ENCODE data around the gene NDFIP1. TPM values are rescaled to one million over a fixed set of nuclear protein-coding genes. Genes with fewer than 3 reads are reported as not detected.

Gene NDFIP1
- polyA plus RNA-seq, 1 donor (not counting 4 experiments of a cell fraction or from before 2014, with no cell fraction given) = 38.2 TPM

DNA sequence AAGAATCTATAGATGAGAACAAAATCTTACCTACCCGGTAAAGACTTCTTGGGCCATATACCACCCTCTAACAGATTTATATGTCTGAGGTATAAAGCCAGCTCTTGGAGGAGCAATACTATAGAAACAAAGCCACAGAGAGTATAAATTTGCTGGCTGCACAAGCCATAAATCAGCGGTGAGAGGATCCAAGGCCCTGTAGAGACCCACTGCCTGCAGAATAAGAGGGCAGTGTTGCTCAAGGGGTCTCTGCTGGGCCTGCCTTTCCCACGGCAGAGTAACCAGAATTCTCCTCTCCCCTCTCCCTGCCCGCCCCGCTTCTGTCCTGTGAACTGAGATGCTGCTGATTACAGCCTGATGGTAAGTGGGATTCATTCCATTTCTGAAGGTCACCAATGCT, 89.2 kb downstream of the NDFIP1 start:
- Histone ChIP-seq H3K79me2 (ENCODE audit: control insufficient read depth, insufficient read depth, low read length) (no peaks in the 10 kb centered on the region), H3K4me3 (ENCODE audit: control insufficient read depth in 2 of 3, extremely low read depth in 1 of 3, insufficient read depth in 2 of 3, low read depth in 1 of 3, low read length in 3 of 3) (no peak overlapping the region), H3K27me3 (ENCODE audit: control insufficient read depth, extremely low read depth, insufficient read depth, low read length) (no peaks in the 10 kb centered on the region), H2AFZ (ENCODE audit: control insufficient read depth, low read length) (no peak overlapping the region), H3K9me1 (ENCODE audit: control insufficient read depth, extremely low read depth, insufficient read depth, low read length) (no peaks in the 10 kb centered on the region), H3K9ac (ENCODE audit: control insufficient read depth, extremely low read depth, insufficient read depth, low read length) (no peak overlapping the region), H3K36me3 (ENCODE audit: control insufficient read depth in 2 of 2, extremely low read depth in 1 of 2, insufficient read depth in 2 of 2, low read length in 2 of 2) (no peaks in the 10 kb centered on the region), H3K9me3 (ENCODE audit: control insufficient read depth, low read depth, low read length) (no peaks in the 10 kb centered on the region), H3K4me1 (ENCODE audit: control insufficient read depth, extremely low read depth, insufficient read depth, low read length) (peaks cover 12% of the 10 kb centered on the region), H3K4me2 (ENCODE audit: control insufficient read depth, extremely low read depth, insufficient read depth, low read depth, low read length) (no peak overlapping the region), H4K20me1 (ENCODE audit: control insufficient read depth, extremely low read depth, insufficient read depth, low read length) (no peaks in the 10 kb centered on the region), H3K27ac (ENCODE audit: control insufficient read depth, insufficient read depth, low read length) (no peak overlapping the region)
- dilution Hi-C loops (cut with MboI; ENCODE audit: extremely low pct_ligation_motif_present, low sequenced_read_pairs) = no loop called here
- FAIRE-seq = no peak
- no peak for TF ChIP-seq EZH2 (IDR thresholded peaks at IDR 0.05; ENCODE audit: low read length)
- TF ChIP-seq, protein P1, sequence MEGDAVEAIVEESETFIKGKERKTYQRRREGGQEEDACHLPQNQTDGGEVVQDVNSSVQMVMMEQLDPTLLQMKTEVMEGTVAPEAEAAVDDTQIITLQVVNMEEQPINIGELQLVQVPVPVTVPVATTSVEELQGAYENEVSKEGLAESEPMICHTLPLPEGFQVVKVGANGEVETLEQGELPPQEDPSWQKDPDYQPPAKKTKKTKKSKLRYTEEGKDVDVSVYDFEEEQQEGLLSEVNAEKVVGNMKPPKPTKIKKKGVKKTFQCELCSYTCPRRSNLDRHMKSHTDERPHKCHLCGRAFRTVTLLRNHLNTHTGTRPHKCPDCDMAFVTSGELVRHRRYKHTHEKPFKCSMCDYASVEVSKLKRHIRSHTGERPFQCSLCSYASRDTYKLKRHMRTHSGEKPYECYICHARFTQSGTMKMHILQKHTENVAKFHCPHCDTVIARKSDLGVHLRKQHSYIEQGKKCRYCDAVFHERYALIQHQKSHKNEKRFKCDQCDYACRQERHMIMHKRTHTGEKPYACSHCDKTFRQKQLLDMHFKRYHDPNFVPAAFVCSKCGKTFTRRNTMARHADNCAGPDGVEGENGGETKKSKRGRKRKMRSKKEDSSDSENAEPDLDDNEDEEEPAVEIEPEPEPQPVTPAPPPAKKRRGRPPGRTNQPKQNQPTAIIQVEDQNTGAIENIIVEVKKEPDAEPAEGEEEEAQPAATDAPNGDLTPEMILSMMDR (optimal IDR thresholded peaks at IDR 0.05 in 1 of 3, IDR thresholded peaks at IDR 0.05 in 1 of 3, conservative IDR thresholded peaks at IDR 0.05 in 1 of 3; ENCODE audit: extremely low read depth in 1 of 3, insufficient read depth in 2 of 3, low read length in 3 of 3) = no peak
- no peak for DNase-seq (ENCODE audit: low read depth, low spot score)

- no peaks in the 10 kb centered on the region for H3K9me3 ChIP-seq (ENCODE audit: control insufficient read depth, low read depth, low read length)
- no peak overlapping the region for H3K27ac ChIP-seq (ENCODE audit: control insufficient read depth, insufficient read depth, low read length)
- DNase-seq (ENCODE audit: low read depth, low spot score) (no peak), FAIRE-seq (no peak)
- TF ChIP-seq EZH2 (IDR thresholded peaks at IDR 0.05; ENCODE audit: low read length) = no peak
- H3K4me1 ChIP-seq (ENCODE audit: control insufficient read depth, extremely low read depth, insufficient read depth, low read length) = peaks cover 12% of the 10 kb centered on the region
- H4K20me1 ChIP-seq (ENCODE audit: control insufficient read depth, extremely low read depth, insufficient read depth, low read length) = no peaks in the 10 kb centered on the region
- H3K4me3 ChIP-seq (ENCODE audit: control insufficient read depth in 2 of 3, extremely low read depth in 1 of 3, insufficient read depth in 2 of 3, low read depth in 1 of 3, low read length in 3 of 3) = no peak overlapping the region
- H3K36me3 ChIP-seq (ENCODE audit: control insufficient read depth in 2 of 2, extremely low read depth in 1 of 2, insufficient read depth in 2 of 2, low read length in 2 of 2) = no peaks in the 10 kb centered on the region
- H2AFZ ChIP-seq (ENCODE audit: control insufficient read depth, low read length) = no peak overlapping the region
- no peak overlapping the region for H3K9ac ChIP-seq (ENCODE audit: control insufficient read depth, extremely low read depth, insufficient read depth, low read length)
- no peak overlapping the region for H3K4me2 ChIP-seq (ENCODE audit: control insufficient read depth, extremely low read depth, insufficient read depth, low read depth, low read length)
- no peaks in the 10 kb centered on the region for H3K9me1 ChIP-seq (ENCODE audit: control insufficient read depth, extremely low read depth, insufficient read depth, low read length)
- H3K79me2 ChIP-seq (ENCODE audit: control insufficient read depth, insufficient read depth, low read length) = no peaks in the 10 kb centered on the region
- no peaks in the 10 kb centered on the region for H3K27me3 ChIP-seq (ENCODE audit: control insufficient read depth, extremely low read depth, insufficient read depth, low read length)
- dilution Hi-C loops (cut with MboI; ENCODE audit: extremely low pct_ligation_motif_present, low sequenced_read_pairs) = no loop called here
Observed at GRCh38 chr5:142199388-142199787, 90.8 kb downstream of the NDFIP1 start.

DNA sequence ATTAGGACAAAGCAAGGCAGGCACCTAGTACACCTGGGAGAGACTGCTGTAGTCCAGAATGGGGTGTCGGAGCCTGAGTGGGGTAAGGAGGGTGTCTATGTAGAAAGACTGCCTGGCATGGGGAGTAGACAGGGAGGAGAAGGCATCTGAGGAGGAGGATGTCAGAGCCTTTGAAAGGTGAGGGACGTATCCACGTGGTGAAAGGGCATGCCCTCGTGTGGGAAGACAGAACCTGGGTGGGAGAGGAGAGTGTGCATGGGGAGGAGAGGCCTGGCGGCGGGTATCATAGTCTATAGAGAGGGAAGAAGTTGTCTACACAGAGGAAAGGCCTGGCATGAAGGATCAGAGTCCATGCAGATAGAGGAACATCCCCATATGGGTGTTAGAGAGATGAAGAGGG, 91.8 kb downstream of the NDFIP1 start:
- Histone ChIP-seq H3K9me1 (ENCODE audit: control insufficient read depth, extremely low read depth, insufficient read depth, low read length) (no peaks in the 10 kb centered on the region), H3K9ac (ENCODE audit: control insufficient read depth, extremely low read depth, insufficient read depth, low read length) (no peak overlapping the region), H3K27me3 (ENCODE audit: control insufficient read depth, extremely low read depth, insufficient read depth, low read length) (no peaks in the 10 kb centered on the region), H3K9me3 (ENCODE audit: control insufficient read depth, low read depth, low read length) (no peaks in the 10 kb centered on the region), H3K4me3 (ENCODE audit: control insufficient read depth in 2 of 3, extremely low read depth in 1 of 3, insufficient read depth in 2 of 3, low read depth in 1 of 3, low read length in 3 of 3) (no peak overlapping the region), H2AFZ (ENCODE audit: control insufficient read depth, low read length) (no peak overlapping the region), H3K4me2 (ENCODE audit: control insufficient read depth, extremely low read depth, insufficient read depth, low read depth, low read length) (no peak overlapping the region), H3K27ac (ENCODE audit: control insufficient read depth, insufficient read depth, low read length) (no peak overlapping the region), H3K36me3 (ENCODE audit: control insufficient read depth in 2 of 2, extremely low read depth in 1 of 2, insufficient read depth in 2 of 2, low read length in 2 of 2) (no peaks in the 10 kb centered on the region), H3K79me2 (ENCODE audit: control insufficient read depth, insufficient read depth, low read length) (no peaks in the 10 kb centered on the region), H4K20me1 (ENCODE audit: control insufficient read depth, extremely low read depth, insufficient read depth, low read length) (no peaks in the 10 kb centered on the region), H3K4me1 (ENCODE audit: control insufficient read depth, extremely low read depth, insufficient read depth, low read length) (peaks cover 12% of the 10 kb centered on the region)
- DNase-seq (ENCODE audit: low read depth, low spot score) = no peak
- dilution Hi-C loops (cut with MboI; ENCODE audit: extremely low pct_ligation_motif_present, low sequenced_read_pairs) = no loop called here
- no peak for TF ChIP-seq EZH2 (IDR thresholded peaks at IDR 0.05; ENCODE audit: low read length)
- TF ChIP-seq, protein P1 (optimal IDR thresholded peaks at IDR 0.05 in 1 of 3, IDR thresholded peaks at IDR 0.05 in 1 of 3, conservative IDR thresholded peaks at IDR 0.05 in 1 of 3; ENCODE audit: extremely low read depth in 1 of 3, insufficient read depth in 2 of 3, low read length in 3 of 3) = no peak
- FAIRE-seq = no peak
